Nephron (organoid): ENCODE data around the gene AMER2.

Experiments
- H3K27ac Mint-ChIP-seq, 3 experiments: 2 replicates each; pipeline ENCODE4 v1.8.0; 2020; ENCODE audit warnings: mixed read lengths in 3 of 3, mild to moderate bottlenecking in 2 of 3, moderate library complexity in 1 of 3
- H3K27me3 Mint-ChIP-seq: 2 replicates; pipeline ENCODE4 v1.8.0; 2021; ENCODE audit warnings: low read depth, mild to moderate bottlenecking, moderate library complexity, mixed read lengths
- H3K36me3 Mint-ChIP-seq: 2 replicates; pipeline ENCODE4 v1.8.0; 2020; ENCODE audit warnings: low read depth, mixed read lengths
- H3K4me1 Mint-ChIP-seq: 2 replicates; pipeline ENCODE4 v1.8.0; 2020; ENCODE audit warnings: mixed read lengths
- H3K4me3 Mint-ChIP-seq, 3 experiments: 2 replicates each; pipeline ENCODE4 v1.8.0; 2020; ENCODE audit warnings: mild to moderate bottlenecking in 3 of 3, mixed read lengths in 3 of 3, moderate library complexity in 2 of 3
- H3K9me3 Mint-ChIP-seq: 2 replicates; pipeline ENCODE4 v1.8.0; 2020; ENCODE audit warnings: mixed read lengths
- TF ChIP-seq, protein P1 (sequence below), 3 experiments: fragments of 200-600 bp; sonication (generic); IDR thresholded peaks; one replicate each; pipeline ENCODE4 v1.5.0; 2021; ENCODE audit warnings: antibody characterized with exemption in 3 of 3; ENCODE audit not compliant: unreplicated experiment in 3 of 3

AMER2 gene

DNA sequence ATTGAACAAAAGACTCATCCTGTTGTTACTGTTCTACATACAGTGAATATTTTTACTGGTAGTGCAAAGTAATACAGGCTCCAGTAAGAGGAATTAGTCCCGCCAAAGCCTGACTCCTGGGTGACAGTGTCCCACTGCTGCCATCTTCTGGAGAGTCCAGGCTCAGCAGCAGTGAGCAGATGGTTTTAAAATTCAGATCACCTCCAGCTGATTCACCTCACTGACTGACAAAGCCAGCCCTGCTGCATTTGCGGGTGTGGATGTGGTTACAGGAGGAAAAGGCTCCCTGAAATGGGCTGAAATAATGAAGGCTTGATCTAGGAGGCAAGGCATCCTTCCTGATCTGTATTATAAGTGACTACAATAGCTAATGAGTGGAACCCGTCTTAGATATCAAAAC is 57.9 kb downstream of the AMER2 start:
- H3K9me3 Mint-ChIP-seq: no peaks in the 10 kb centered on the region
- no peak overlapping the region for H3K4me3 Mint-ChIP-seq
- TF ChIP-seq, protein P1, sequence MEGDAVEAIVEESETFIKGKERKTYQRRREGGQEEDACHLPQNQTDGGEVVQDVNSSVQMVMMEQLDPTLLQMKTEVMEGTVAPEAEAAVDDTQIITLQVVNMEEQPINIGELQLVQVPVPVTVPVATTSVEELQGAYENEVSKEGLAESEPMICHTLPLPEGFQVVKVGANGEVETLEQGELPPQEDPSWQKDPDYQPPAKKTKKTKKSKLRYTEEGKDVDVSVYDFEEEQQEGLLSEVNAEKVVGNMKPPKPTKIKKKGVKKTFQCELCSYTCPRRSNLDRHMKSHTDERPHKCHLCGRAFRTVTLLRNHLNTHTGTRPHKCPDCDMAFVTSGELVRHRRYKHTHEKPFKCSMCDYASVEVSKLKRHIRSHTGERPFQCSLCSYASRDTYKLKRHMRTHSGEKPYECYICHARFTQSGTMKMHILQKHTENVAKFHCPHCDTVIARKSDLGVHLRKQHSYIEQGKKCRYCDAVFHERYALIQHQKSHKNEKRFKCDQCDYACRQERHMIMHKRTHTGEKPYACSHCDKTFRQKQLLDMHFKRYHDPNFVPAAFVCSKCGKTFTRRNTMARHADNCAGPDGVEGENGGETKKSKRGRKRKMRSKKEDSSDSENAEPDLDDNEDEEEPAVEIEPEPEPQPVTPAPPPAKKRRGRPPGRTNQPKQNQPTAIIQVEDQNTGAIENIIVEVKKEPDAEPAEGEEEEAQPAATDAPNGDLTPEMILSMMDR (IDR thresholded peaks at IDR 0.05; ENCODE audit: unreplicated experiment in 3 of 3): peak; percentile 88 to 91 (median 89)
- H3K27ac Mint-ChIP-seq: no peak overlapping the region
- H3K4me1 Mint-ChIP-seq: peaks cover 6% of the 10 kb centered on the region
- H3K36me3 Mint-ChIP-seq: no peaks in the 10 kb centered on the region
- H3K27me3 Mint-ChIP-seq: peaks cover 23% of the 10 kb centered on the region

- Mint-ChIP-seq H3K4me1 (peaks cover 6% of the 10 kb centered on the region), H3K36me3 (no peaks in the 10 kb centered on the region), H3K27me3 (peaks cover 21% of the 10 kb centered on the region), H3K9me3 (no peaks in the 10 kb centered on the region), H3K4me3 (no peak overlapping the region), H3K27ac (no peak overlapping the region)
- TF ChIP-seq, protein P1 (IDR thresholded peaks at IDR 0.05; ENCODE audit: unreplicated experiment in 3 of 3): no peak
Measured at GRCh38 chr13:25112695-25113255, 59.3 kb downstream of the AMER2 start.
